ENCODE data around the gene ACY1. TPM values are rescaled to one million over a fixed set of nuclear protein-coding genes. Genes with fewer than 3 reads are reported as not detected.

The ACY1 gene
- total and polyA plus RNA-seq, 2 of the 13 experiments (the other 11 are each of a cell fraction or from before 2014, with no cell fraction given) = 113 to 162 TPM

DNA sequence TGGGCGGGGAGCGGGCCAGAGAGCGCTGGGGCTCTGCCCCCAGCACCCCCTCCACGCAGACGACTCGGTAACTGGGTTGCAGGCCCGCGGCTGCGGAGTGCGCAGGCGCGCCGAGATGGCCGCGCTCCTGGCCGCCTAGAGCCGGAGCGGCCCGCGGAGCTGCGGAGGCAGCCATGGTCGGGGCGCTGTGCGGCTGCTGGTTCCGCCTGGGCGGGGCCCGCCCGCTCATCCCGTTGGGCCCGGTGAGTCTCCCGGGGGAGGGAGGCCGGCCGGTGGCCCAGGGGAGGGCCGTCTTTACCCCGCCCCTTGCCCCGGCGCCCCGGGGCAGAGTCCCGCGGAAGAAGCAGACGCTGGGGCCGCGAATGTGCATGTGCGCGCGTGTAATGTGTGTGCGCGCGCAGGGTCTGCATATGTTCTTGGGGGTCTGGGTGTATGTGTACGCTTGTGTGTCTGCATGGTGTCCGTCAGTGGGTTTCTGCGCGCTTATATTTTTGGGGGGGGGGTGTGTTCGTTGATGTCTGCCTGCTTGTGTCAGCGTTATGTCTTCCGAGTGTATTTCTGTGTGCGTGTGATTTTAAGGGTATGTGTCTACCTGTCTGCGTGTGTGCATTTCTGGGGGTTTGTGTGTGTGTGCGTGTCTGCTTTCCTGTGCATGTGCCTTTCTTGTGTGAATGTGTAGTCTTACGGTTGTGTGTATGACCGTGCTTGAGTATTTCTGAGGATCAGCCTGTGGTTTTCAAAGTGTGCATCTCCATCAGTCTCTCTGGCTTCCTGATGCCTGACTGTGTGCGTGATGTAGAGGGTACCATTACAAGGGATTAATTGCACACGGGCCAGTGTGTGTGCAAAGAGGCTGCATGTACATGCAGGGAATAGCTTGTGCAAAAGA, 8.1 kb upstream of the ACY1 start, which contains the start of gene ABHD14A (continued):
- TF ChIP-seq IRF1 (CRISPR knock-in tag; IDR thresholded peaks at IDR 0.05; ENCODE audit: low read depth) (no peak), NR1H2 (CRISPR knock-in tag; IDR thresholded peaks at IDR 0.05; ENCODE audit: borderline replicate concordance, low read depth) (no peak), ZNF605 (CRISPR knock-in tag; IDR thresholded peaks at IDR 0.05) (peak; percentile 82; the same call in 1 of the 2 replicates), MAZ (IDR thresholded peaks at IDR 0.05; ENCODE audit: borderline replicate concordance, low read depth, low read length) (peak; percentile 56; the same call in 1 of the 2 replicates), MAZ (CRISPR knock-in tag; IDR thresholded peaks at IDR 0.05; ENCODE audit: low read depth) (no peak; the same call in 1 of the 2 replicates), ZNF430 (CRISPR knock-in tag; IDR thresholded peaks at IDR 0.05) (peak; percentile 45; the same call in 1 of the 2 replicates), MTA1 (CRISPR knock-in tag; IDR thresholded peaks at IDR 0.05; ENCODE audit: borderline replicate concordance) (peak; percentile 40; the same call in 1 of the 2 replicates), CC2D1A (CRISPR knock-in tag; IDR thresholded peaks at IDR 0.05) (no peak), ISL2 (CRISPR knock-in tag; IDR thresholded peaks at IDR 0.05) (peak; percentile 37; the same call in 1 of the 2 replicates), ZNF800 (CRISPR knock-in tag; IDR thresholded peaks at IDR 0.05) (peak; percentile 16; the same call in 1 of the 2 replicates), ZBTB20 (CRISPR knock-in tag; IDR thresholded peaks at IDR 0.05; ENCODE audit: borderline replicate concordance, low read depth) (no peak), HNRNPH1 (optimal IDR thresholded peaks at IDR 0.05; ENCODE audit: low read depth, low read length) (no peak), E2F5 (CRISPR knock-in tag; conservative IDR thresholded peaks at IDR 0.05) (no peak), MXD1 (CRISPR knock-in tag; IDR thresholded peaks at IDR 0.05) (0 out of 2 replicates have a peak, but pooled peaks have one; percentile 54), ETV6 (CRISPR knock-in tag; conservative IDR thresholded peaks at IDR 0.05) (no peak), KLF6 (CRISPR knock-in tag; IDR thresholded peaks at IDR 0.05) (no peak; the same call in 1 of the 2 replicates), SMAD1 (CRISPR knock-in tag; IDR thresholded peaks at IDR 0.05; ENCODE audit: borderline replicate concordance, low read depth) (no peak)
- TF ChIP-seq, protein P1, sequence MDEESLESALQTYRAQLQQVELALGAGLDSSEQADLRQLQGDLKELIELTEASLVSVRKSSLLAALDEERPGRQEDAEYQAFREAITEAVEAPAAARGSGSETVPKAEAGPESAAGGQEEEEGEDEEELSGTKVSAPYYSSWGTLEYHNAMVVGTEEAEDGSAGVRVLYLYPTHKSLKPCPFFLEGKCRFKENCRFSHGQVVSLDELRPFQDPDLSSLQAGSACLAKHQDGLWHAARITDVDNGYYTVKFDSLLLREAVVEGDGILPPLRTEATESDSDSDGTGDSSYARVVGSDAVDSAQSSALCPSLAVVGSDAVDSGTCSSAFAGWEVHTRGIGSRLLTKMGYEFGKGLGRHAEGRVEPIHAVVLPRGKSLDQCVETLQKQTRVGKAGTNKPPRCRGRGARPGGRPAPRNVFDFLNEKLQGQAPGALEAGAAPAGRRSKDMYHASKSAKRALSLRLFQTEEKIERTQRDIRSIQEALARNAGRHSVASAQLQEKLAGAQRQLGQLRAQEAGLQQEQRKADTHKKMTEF (CRISPR knock-in tag; IDR thresholded peaks at IDR 0.05) = no peak
- TF ChIP-seq, protein P2, sequence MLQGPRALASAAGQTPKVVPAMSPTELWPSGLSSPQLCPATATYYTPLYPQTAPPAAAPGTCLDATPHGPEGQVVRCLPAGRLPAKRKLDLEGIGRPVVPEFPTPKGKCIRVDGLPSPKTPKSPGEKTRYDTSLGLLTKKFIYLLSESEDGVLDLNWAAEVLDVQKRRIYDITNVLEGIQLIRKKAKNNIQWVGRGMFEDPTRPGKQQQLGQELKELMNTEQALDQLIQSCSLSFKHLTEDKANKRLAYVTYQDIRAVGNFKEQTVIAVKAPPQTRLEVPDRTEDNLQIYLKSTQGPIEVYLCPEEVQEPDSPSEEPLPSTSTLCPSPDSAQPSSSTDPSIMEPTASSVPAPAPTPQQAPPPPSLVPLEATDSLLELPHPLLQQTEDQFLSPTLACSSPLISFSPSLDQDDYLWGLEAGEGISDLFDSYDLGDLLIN (CRISPR knock-in tag; IDR thresholded peaks at IDR 0.05; ENCODE audit: borderline replicate concordance) = 0 out of 2 replicates have a peak, but pooled peaks have one; percentile 18
- TF ChIP-seq, protein P3, sequence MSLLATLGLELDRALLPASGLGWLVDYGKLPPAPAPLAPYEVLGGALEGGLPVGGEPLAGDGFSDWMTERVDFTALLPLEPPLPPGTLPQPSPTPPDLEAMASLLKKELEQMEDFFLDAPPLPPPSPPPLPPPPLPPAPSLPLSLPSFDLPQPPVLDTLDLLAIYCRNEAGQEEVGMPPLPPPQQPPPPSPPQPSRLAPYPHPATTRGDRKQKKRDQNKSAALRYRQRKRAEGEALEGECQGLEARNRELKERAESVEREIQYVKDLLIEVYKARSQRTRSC (CRISPR knock-in tag; IDR thresholded peaks at IDR 0.05; ENCODE audit: low read depth) = no peak

Data from HepG2 (cell line).